GM12872 (cell line): Measurements from ENCODE around the gene FBN1.

Experiments used
- CTCF ChIP-seq: IDR thresholded peaks from 3 replicates; pipeline ENCODE4 v1.5.1; 2011; ENCODE audit warnings: low read depth, mild to moderate bottlenecking, low read length, moderate library complexity; ENCODE audit not compliant: insufficient read depth

Gene FBN1

GRCh38 chr15:48580736-48581135 lies 64.8 kb downstream of the FBN1 start:
- no peak for TF ChIP-seq CTCF

- no peak for TF ChIP-seq CTCF
Observed at GRCh38 chr15:48579945-48580671, 65.4 kb downstream of the FBN1 start.

GRCh38 chr15:48578965-48579364 lies 66.5 kb downstream of the FBN1 start:
- no peak for TF ChIP-seq CTCF

- no peak for TF ChIP-seq CTCF
Observed at GRCh38 chr15:48577469-48577868, 68.0 kb downstream of the FBN1 start.

- TF ChIP-seq CTCF, result no peak
Observed at GRCh38 chr15:48574187-48574586, 71.3 kb downstream of the FBN1 start.

GRCh38 chr15:48573780-48574179 lies 71.7 kb downstream of the FBN1 start:
- no peak for TF ChIP-seq CTCF

GRCh38 chr15:48572823-48573222 lies 72.7 kb downstream of the FBN1 start:
- TF ChIP-seq CTCF, result no peak
